Calu3 (cell line): Measurements from ENCODE around the gene COL8A1. TPM values are rescaled to one million over a fixed set of nuclear protein-coding genes. Genes with fewer than 3 reads are reported as not detected.

Source experiments
- BruUV-seq: library from RNA; stranded (reverse); fragments of 400-500 nt; replicated peaks from 2 replicates; lab custom pipeline; 2021; lab: Mats Ljungman, UMichigan
- CTCF ChIA-PET: fragments of 300-600 bp; sonication (Branson Sonifier 250); formaldehyde crosslinking; loops from one replicate; lab custom pipeline; 2022; ENCODE audit warnings: antibody characterized with exemption; lab: Charles Lee
- DNase-seq: peaks from one replicate; pipeline ENCODE4 v3.0.0; 2022
- H3K27ac Mint-ChIP-seq: one replicate; pipeline ENCODE4 v1.8.0; 2022; ENCODE audit warnings: mixed read lengths; ENCODE audit not compliant: unreplicated experiment
- H3K27me3 Mint-ChIP-seq: one replicate; pipeline ENCODE4 v1.8.0; 2022; ENCODE audit warnings: mixed read lengths; ENCODE audit not compliant: unreplicated experiment
- H3K36me3 Mint-ChIP-seq: one replicate; pipeline ENCODE4 v1.8.0; 2022; ENCODE audit warnings: mild to moderate bottlenecking, moderate library complexity, mixed read lengths; ENCODE audit not compliant: insufficient read depth, unreplicated experiment
- H3K4me1 Mint-ChIP-seq: one replicate; pipeline ENCODE4 v1.8.0; 2022; ENCODE audit warnings: mild to moderate bottlenecking, low read depth, mixed read lengths; ENCODE audit not compliant: unreplicated experiment
- H3K4me3 Mint-ChIP-seq: one replicate; pipeline ENCODE4 v1.8.0; 2022; ENCODE audit warnings: mild to moderate bottlenecking, low read depth, moderate library complexity, mixed read lengths; ENCODE audit not compliant: unreplicated experiment
- H3K9me3 Mint-ChIP-seq: one replicate; pipeline ENCODE4 v1.8.0; 2022; ENCODE audit warnings: low read depth, mixed read lengths; ENCODE audit not compliant: unreplicated experiment
- intact Hi-C: fragments of 100-400 bp; cut with micrococcal nuclease; formaldehyde crosslinking; loops from one replicate; pipeline ENCODE4 v1.10.0; 2022; ENCODE audit not compliant: unreplicated experiment
- total RNA-seq: library from RNA; stranded (reverse); gene quantifications from 2 replicates; pipeline ENCODE4 v1.2.3, GENCODE V29; 2022
- TF ChIP-seq, protein P1 (sequence below): fragments of 200-600 bp; IDR thresholded peaks from one replicate; pipeline ENCODE4 v1.8.0; 2022; ENCODE audit warnings: antibody characterized with exemption; ENCODE audit not compliant: unreplicated experiment

The COL8A1 gene
- total RNA-seq, 1 experiment from 2014 or later, result 0.71 TPM

DNA sequence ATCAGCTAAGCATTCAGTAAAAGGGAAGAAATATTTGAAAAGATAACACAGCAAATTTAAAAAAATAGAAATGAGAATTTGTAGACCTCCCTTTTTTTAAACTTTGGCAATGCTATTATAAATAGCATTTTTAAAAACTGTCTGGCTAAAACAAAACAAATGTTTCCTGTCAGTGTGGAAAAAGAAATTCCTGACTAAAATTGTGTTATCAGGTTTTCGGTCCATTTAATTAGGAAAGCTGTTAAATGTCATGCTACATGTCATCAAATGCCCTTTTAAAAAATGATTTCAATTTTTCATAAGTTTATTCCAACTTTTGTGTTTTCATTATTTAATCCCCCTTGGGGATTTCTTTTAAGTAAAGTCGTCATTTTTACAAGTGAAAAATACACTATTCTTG lies 29.6 kb downstream of the COL8A1 start:
- CTCF ChIA-PET, result no interaction called here
- TF ChIP-seq, protein P1, sequence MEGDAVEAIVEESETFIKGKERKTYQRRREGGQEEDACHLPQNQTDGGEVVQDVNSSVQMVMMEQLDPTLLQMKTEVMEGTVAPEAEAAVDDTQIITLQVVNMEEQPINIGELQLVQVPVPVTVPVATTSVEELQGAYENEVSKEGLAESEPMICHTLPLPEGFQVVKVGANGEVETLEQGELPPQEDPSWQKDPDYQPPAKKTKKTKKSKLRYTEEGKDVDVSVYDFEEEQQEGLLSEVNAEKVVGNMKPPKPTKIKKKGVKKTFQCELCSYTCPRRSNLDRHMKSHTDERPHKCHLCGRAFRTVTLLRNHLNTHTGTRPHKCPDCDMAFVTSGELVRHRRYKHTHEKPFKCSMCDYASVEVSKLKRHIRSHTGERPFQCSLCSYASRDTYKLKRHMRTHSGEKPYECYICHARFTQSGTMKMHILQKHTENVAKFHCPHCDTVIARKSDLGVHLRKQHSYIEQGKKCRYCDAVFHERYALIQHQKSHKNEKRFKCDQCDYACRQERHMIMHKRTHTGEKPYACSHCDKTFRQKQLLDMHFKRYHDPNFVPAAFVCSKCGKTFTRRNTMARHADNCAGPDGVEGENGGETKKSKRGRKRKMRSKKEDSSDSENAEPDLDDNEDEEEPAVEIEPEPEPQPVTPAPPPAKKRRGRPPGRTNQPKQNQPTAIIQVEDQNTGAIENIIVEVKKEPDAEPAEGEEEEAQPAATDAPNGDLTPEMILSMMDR, result no peak
- Mint-ChIP-seq H3K27ac (no peak overlapping the region), H3K27me3 (no peaks in the 10 kb centered on the region), H3K4me3 (no peak overlapping the region), H3K9me3 (no peaks in the 10 kb centered on the region), H3K4me1 (peaks cover 8% of the 10 kb centered on the region), H3K36me3 (no peaks in the 10 kb centered on the region)
- no TSS peak for BruUV-seq
- DNase-seq, result no peak
- intact Hi-C loops, result no loop called here

DNA sequence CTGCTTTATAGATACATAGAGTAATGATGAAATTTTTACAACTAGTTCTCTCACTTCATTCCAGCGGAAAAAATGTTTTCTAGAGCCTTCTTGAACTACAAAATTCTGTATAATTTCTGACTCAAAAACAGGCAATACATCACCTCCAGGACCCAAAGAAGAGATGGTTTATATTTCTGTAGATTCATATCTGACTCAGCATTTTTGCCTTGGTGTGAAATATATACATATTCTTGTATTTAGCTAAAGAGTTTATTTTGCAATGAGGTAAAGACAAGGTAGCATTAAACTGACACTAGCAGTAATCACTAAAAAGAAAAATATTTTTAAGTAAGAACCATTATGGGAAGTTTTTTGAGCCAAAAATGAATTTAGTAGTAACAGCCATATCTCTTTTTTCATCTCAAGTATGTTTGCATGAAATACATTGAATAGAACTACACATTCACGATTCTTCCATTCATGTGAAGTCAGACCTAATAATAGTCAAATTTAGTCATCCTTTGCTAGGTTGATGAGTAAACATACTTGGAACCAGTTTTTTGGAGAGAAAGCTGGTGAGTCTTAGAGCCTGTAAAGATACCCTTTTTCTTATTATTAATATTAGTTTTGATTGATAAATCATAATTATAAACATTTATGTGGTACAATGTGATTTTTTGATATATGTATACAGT lies 31.6 kb downstream of the COL8A1 start:
- Mint-ChIP-seq H3K9me3 (no peaks in the 10 kb centered on the region), H3K27ac (no peak overlapping the region), H3K4me3 (no peak overlapping the region), H3K36me3 (no peaks in the 10 kb centered on the region), H3K27me3 (no peaks in the 10 kb centered on the region), H3K4me1 (peaks cover 9% of the 10 kb centered on the region)
- no peak for DNase-seq
- BruUV-seq, result no TSS peak
- TF ChIP-seq, protein P1, result no peak
- intact Hi-C loops, result no loop called here
- CTCF ChIA-PET, result no interaction called here

DNA sequence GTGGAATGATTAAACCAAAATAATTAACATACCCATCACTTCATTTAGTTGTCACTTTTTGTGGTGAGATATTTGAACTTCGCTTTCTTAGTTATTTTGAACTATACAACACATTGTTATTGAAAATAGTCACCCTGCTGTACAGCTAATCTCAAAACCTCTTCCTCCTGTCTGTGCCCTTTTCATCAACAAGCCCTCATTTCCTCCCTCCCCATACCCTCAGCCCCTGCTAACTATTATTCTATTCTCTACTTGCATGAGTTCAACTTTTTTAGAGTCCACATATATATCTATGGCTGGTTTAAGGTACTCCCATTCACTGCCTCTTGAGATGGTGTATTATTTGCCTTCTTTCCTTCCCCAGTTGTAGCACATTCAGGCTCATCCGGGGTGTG lies 32.2 kb downstream of the COL8A1 start:
- peaks cover 8% of the 10 kb centered on the region for H3K4me1 Mint-ChIP-seq
- CTCF ChIA-PET, result no interaction called here
- BruUV-seq, result no TSS peak
- no peak for DNase-seq
- no peak overlapping the region for H3K4me3 Mint-ChIP-seq
- H3K36me3 Mint-ChIP-seq, result no peaks in the 10 kb centered on the region
- H3K27ac Mint-ChIP-seq, result no peak overlapping the region
- H3K27me3 Mint-ChIP-seq, result no peaks in the 10 kb centered on the region
- TF ChIP-seq, protein P1, result no peak
- intact Hi-C loops, result no loop called here
- no peaks in the 10 kb centered on the region for H3K9me3 Mint-ChIP-seq

DNA sequence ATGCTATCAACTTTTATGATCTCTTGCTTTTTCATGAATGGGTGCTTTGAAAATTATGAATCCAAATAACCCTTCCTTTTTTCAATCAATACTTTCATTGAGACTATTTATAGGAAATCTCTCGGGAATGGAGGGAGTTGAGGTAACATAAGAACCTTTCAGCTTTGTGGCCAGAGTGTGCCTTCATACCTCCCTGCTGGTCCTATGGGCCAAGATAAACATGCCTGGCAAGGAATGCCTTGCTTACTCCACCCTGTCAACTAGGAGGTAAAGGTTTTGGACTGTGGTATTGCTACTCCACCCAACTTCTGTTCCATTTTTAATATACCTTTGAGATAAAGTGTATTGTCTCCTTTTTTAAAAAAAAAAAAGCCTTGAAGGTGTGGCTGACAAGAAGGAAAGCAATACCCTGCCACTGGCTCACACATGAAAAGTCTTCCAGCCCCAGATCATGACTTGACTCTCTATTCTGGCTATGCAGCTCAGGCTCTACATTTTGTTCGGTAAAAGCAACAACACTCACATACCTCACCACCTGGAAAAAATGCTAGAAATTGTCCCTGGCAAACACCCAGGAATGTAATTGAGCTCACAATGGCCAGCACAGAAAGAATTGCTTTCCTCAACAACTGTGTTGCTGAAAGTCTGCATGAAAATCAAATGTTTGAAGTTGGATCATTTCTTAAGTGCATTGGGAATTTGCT lies 35.8 kb downstream of the COL8A1 start:
- TF ChIP-seq, protein P1, result no peak
- Mint-ChIP-seq H3K36me3 (no peaks in the 10 kb centered on the region), H3K4me3 (no peak overlapping the region), H3K9me3 (no peaks in the 10 kb centered on the region), H3K4me1 (peaks cover 8% of the 10 kb centered on the region), H3K27me3 (no peaks in the 10 kb centered on the region), H3K27ac (no peak overlapping the region)
- intact Hi-C loops, result no loop called here
- BruUV-seq, result no TSS peak
- CTCF ChIA-PET, result interaction anchor here (0.6 to 0.7 kb wide), 2 partner anchors 10 to 374 kb away, joined by 3 read pairs; no protein-coding TSS in a partner anchor
- peak; percentile 52 for DNase-seq
